ENCODE data around the gene MED12L.
A peak's percentile ranks its signal among the peaks of the same experiment; 100 is the strongest.

The MED12L gene

DNA sequence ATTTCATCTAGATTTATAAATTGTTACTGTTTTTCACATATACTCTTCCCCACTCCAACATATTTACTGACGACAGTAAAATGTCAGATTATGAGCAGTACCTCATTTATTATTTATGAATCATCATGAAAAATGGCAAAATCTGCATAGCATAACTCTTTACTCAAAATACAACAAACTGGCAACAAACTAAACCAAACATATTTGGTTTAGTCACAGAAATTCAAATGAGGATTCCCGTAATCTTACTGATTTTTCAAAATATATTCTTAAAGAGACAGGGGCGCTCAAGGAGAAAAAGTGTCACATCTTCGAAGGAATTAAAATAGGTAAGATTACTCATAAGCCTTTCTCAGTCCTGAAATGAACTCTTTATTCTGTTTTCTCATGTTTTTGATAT, 234.2 kb downstream of the MED12L start:
- Histone ChIP-seq H3K9me3 (ENCODE audit: control insufficient read depth in 5 of 5, low read length in 5 of 5) (no peaks in the 10 kb centered on the region), H3K9ac (ENCODE audit: low read length in 5 of 5) (no peak overlapping the region), H3K4me1 (ENCODE audit: control insufficient read depth in 5 of 5, insufficient read depth in 5 of 5, low read length in 5 of 5) (peaks cover 0 to 22% (median 13%) of the 10 kb centered on the region in 5 donors), H3K27ac (ENCODE audit: low read depth, low read length) (no peak overlapping the region), H3K36me3 (ENCODE audit: control insufficient read depth in 5 of 5, insufficient read depth in 5 of 5, low read length in 5 of 5) (no peaks in the 10 kb centered on the region), H3K4me3 (ENCODE audit: low read depth in 1 of 5, low read length in 5 of 5) (no peak overlapping the region), H3K27me3 (ENCODE audit: control insufficient read depth in 5 of 5, insufficient read depth in 4 of 5, low read length in 5 of 5) (no peaks in the 10 kb centered on the region)

DNA sequence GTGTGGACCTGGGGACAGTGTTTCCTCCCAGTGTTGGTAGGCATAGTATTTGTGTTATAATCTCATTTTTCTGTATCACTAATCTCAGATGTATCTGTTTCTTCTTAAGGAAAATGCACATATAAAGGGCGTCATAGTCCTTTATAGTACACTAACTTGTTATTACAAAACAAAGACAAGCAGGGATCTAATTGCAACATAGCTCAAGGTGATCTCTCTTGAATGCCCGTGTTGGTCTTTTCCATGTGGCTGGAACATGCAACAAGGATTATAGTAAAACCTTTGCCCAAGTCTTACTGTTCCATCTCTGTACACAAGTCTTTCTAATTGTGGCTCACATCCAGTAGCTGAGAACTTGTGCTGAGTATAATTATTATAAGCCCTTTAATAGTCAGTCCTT, 234.7 kb downstream of the MED12L start:
- no peaks in the 10 kb centered on the region for H3K9me3 ChIP-seq (ENCODE audit: control insufficient read depth in 5 of 5, low read length in 5 of 5)
- H3K27ac ChIP-seq (ENCODE audit: low read depth, low read length) = no peak overlapping the region
- H3K36me3 ChIP-seq (ENCODE audit: control insufficient read depth in 5 of 5, insufficient read depth in 5 of 5, low read length in 5 of 5) = no peaks in the 10 kb centered on the region
- peaks cover 0 to 22% (median 13%) of the 10 kb centered on the region in 5 donors for H3K4me1 ChIP-seq (ENCODE audit: control insufficient read depth in 5 of 5, insufficient read depth in 5 of 5, low read length in 5 of 5)
- H3K27me3 ChIP-seq (ENCODE audit: control insufficient read depth in 5 of 5, insufficient read depth in 4 of 5, low read length in 5 of 5) = no peaks in the 10 kb centered on the region
- no peak overlapping the region for H3K9ac ChIP-seq (ENCODE audit: low read length in 5 of 5)
- H3K4me3 ChIP-seq (ENCODE audit: low read depth in 1 of 5, low read length in 5 of 5) = no peak overlapping the region

DNA sequence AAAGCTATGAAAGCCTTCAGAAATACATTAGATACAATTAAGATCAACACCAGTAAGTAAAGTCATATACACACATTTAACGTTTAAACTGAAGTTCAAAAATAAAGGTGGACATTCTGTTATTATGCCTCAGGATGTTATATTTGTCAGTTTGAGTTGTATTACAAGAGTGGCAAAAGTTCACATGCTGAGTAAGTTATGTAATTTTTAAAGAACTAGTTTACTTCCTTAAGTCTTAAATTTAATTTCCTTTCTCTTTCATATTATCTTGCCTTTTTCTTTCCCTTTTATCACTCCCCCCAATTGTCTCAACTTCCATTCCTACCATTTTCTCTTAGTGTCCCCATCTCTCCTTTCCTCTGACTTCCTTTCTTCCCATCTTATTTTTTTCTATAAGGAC, 236.1 kb downstream of the MED12L start:
- Histone ChIP-seq H3K36me3 (ENCODE audit: control insufficient read depth in 5 of 5, insufficient read depth in 5 of 5, low read length in 5 of 5) (no peaks in the 10 kb centered on the region), H3K9ac (ENCODE audit: low read length in 5 of 5) (no peak overlapping the region), H3K4me1 (ENCODE audit: control insufficient read depth in 5 of 5, insufficient read depth in 5 of 5, low read length in 5 of 5) (peaks cover 0 to 22% (median 13%) of the 10 kb centered on the region in 5 donors), H3K27me3 (ENCODE audit: control insufficient read depth in 5 of 5, insufficient read depth in 4 of 5, low read length in 5 of 5) (no peaks in the 10 kb centered on the region), H3K27ac (ENCODE audit: low read depth, low read length) (no peak overlapping the region), H3K9me3 (ENCODE audit: control insufficient read depth in 5 of 5, low read length in 5 of 5) (no peaks in the 10 kb centered on the region), H3K4me3 (ENCODE audit: low read depth in 1 of 5, low read length in 5 of 5) (no peak overlapping the region)

DNA sequence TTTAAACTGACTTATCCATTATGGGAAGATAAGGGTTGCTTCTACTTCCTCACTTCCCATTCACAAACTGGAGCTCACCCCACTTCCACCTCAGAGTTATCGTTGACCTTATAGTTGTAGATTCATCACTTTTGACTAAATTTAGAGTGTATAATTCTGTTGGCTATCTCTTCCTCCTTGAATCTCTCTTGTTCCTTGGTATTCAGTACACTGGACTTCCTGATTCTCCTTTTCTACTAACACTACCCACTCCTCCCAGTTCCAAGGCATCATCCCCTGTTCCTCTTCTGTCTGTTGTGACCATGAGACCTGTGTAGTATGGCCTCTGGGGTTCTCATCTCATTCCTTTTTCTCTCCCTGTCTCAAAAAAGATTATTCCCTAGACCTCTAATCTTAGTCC, 237.0 kb downstream of the MED12L start:
- H3K9me3 ChIP-seq (ENCODE audit: control insufficient read depth in 5 of 5, low read length in 5 of 5) = no peaks in the 10 kb centered on the region
- H3K27me3 ChIP-seq (ENCODE audit: control insufficient read depth in 5 of 5, insufficient read depth in 4 of 5, low read length in 5 of 5) = no peaks in the 10 kb centered on the region

DNA sequence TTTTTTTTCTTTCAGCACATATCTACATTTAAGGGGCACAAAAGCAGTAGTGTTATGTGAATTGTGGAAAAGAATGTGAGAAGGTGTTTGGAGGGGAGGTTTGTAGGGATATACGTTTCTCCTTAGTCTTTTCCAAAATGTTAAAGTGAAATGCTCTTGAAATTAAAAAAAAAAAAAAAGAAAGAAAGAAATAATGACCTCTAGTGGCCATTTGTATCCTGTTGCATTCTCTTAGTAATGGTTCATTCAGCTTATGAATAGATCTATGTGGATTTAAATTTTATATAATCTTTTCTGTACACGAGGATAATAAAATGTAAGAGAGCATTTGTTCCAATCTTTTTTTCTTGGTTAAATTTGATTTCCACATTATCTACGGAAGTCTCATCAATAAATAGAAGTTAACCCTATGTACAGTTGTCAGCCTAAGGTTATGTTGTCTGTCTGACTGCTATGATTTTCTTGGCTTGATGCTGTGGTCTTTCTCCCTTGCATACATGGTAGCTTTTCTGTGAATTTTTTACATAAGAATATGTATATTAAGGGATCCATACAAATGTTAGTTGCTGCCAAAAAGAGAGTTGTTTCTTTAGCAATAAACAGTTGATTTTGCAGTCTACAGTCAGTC, 242.2 kb downstream of the MED12L start:
- Histone ChIP-seq H3K36me3 (ENCODE audit: control insufficient read depth in 5 of 5, insufficient read depth in 5 of 5, low read length in 5 of 5) (no peaks in the 10 kb centered on the region), H3K27me3 (ENCODE audit: control insufficient read depth in 5 of 5, insufficient read depth in 4 of 5, low read length in 5 of 5) (no peaks in the 10 kb centered on the region), H3K4me1 (ENCODE audit: control insufficient read depth in 5 of 5, insufficient read depth in 5 of 5, low read length in 5 of 5) (peaks cover 0 to 36% (median 25%) of the 10 kb centered on the region in 5 donors), H3K9ac (ENCODE audit: low read length in 5 of 5) (peak overlapping the region in 2 of 5 donors; percentile 8 to 70), H3K27ac (ENCODE audit: low read depth, low read length) (peak overlapping the region; percentile 47), H3K9me3 (ENCODE audit: control insufficient read depth in 5 of 5, low read length in 5 of 5) (no peaks in the 10 kb centered on the region), H3K4me3 (ENCODE audit: low read depth in 1 of 5, low read length in 5 of 5) (peak overlapping the region; percentile 34 to 61 (median 49))

More for the DNA sequence above, 237.0 kb downstream of the MED12L start:
- Histone ChIP-seq H3K36me3 (ENCODE audit: control insufficient read depth in 5 of 5, insufficient read depth in 5 of 5, low read length in 5 of 5) (no peaks in the 10 kb centered on the region), H3K4me1 (ENCODE audit: control insufficient read depth in 5 of 5, insufficient read depth in 5 of 5, low read length in 5 of 5) (peaks cover 0 to 28% (median 13%) of the 10 kb centered on the region in 5 donors), H3K9ac (ENCODE audit: low read length in 5 of 5) (no peak overlapping the region), H3K4me3 (ENCODE audit: low read depth in 1 of 5, low read length in 5 of 5) (no peak overlapping the region), H3K27ac (ENCODE audit: low read depth, low read length) (no peak overlapping the region)

DNA sequence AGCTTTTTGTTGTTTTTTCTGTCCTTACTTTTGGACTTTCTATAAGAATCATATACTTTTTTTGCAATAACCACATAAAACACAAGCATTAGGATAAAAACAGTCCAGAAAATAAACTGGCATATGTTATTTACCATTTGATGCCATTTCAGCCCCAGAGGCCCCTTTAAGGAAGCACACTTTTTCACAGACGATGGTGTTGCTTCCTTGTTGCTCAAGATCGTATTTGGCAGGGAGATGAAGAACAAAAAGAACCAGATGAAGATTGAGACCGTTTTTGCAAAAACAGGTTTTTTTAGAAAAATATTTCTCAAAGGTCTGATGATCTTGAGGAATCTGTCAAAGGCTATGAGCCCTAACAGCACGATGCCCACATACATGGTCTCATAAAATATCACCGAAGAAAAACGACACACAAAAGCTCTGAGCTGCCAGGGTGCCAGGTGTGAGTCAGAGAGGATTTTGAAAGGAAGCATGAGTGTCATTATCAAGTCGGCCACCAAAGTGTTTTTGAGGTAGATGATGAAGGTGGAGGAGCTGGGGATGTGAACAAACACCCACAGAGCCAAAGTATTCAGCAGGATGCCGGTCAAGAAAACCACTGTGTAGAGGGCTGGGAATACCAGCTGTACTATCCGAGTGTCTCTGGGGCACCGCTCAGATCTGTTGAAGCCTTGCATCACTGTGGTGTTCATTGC, 243.0 kb downstream of the MED12L start:
- Histone ChIP-seq H3K9me3 (ENCODE audit: control insufficient read depth in 5 of 5, low read length in 5 of 5) (no peaks in the 10 kb centered on the region), H3K4me3 (ENCODE audit: low read depth in 1 of 5, low read length in 5 of 5) (peak overlapping the region; percentile 34 to 61 (median 49)), H3K4me1 (ENCODE audit: control insufficient read depth in 5 of 5, insufficient read depth in 5 of 5, low read length in 5 of 5) (peaks cover 0 to 36% (median 25%) of the 10 kb centered on the region in 5 donors), H3K9ac (ENCODE audit: low read length in 5 of 5) (peak overlapping the region in 2 of 5 donors; percentile 9 to 70), H3K27me3 (ENCODE audit: control insufficient read depth in 5 of 5, insufficient read depth in 4 of 5, low read length in 5 of 5) (no peaks in the 10 kb centered on the region), H3K36me3 (ENCODE audit: control insufficient read depth in 5 of 5, insufficient read depth in 5 of 5, low read length in 5 of 5) (no peaks in the 10 kb centered on the region), H3K27ac (ENCODE audit: low read depth, low read length) (peak overlapping the region; percentile 47)

DNA sequence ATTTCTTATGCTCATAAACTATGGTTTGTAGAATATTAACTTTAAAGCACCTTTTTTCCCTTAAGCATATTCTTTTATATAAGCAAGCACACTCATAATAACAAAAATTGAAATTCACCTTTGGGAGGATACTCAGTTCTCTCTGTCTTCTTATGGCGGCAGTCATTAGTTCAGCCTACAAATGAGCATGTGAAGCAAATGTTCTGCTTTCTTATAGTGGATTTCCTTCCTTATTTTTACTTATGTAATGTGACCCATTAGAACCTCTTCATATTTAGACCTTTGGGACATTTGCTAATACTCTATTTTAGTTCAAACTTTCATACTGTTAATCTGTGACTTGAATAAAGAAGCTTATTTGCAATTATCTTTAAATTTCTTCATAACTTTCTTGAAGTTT, 243.9 kb downstream of the MED12L start, which contains the start of gene P2RY13:
P2RY13 (minus strand) TSS at position 187 of the 400 bp plus-strand sequence; CDS start at position 166, 21 bp downstream.
- Histone ChIP-seq H3K36me3 (ENCODE audit: control insufficient read depth in 5 of 5, insufficient read depth in 5 of 5, low read length in 5 of 5) (no peaks in the 10 kb centered on the region), H3K4me3 (ENCODE audit: low read depth in 1 of 5, low read length in 5 of 5) (peak within 1 kb of the TSS; percentile 34 to 61 (median 49)), H3K27me3 (ENCODE audit: control insufficient read depth in 5 of 5, insufficient read depth in 4 of 5, low read length in 5 of 5) (no peaks in the 10 kb centered on the region), H3K27ac (ENCODE audit: low read depth, low read length) (peak within 1 kb of the TSS; percentile 47), H3K4me1 (ENCODE audit: control insufficient read depth in 5 of 5, insufficient read depth in 5 of 5, low read length in 5 of 5) (peaks cover 0 to 36% (median 25%) of the 10 kb centered on the region in 5 donors), H3K9ac (ENCODE audit: low read length in 5 of 5) (peak within 1 kb of the TSS in 2 of 5 donors; percentile 9 to 70), H3K9me3 (ENCODE audit: control insufficient read depth in 5 of 5, low read length in 5 of 5) (no peaks in the 10 kb centered on the region)

DNA sequence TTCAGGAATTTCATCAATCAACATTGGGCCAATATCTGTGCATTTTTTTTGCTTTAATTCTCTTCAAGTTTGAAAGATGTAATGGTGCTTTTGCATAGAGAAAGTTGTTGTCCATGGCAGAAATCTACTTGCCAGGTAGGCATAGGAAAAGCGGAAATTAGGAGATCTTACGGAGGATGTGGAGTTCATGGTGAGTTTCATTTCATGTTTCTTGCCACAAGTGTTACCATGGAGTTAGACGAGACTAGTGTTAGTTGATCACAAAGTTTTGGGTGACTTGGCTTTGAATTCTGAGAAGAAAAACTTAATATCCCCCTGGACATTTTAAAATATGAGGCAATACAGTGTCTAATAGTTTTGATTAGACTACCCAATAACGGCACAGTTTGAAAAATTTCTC, 244.9 kb downstream of the MED12L start:
- Histone ChIP-seq H3K9ac (ENCODE audit: low read length in 5 of 5) (no peak overlapping the region), H3K36me3 (ENCODE audit: control insufficient read depth in 5 of 5, insufficient read depth in 5 of 5, low read length in 5 of 5) (no peaks in the 10 kb centered on the region), H3K4me1 (ENCODE audit: control insufficient read depth in 5 of 5, insufficient read depth in 5 of 5, low read length in 5 of 5) (peaks cover 0 to 36% (median 25%) of the 10 kb centered on the region in 5 donors), H3K9me3 (ENCODE audit: control insufficient read depth in 5 of 5, low read length in 5 of 5) (no peaks in the 10 kb centered on the region), H3K27ac (ENCODE audit: low read depth, low read length) (peak overlapping the region; percentile 2), H3K4me3 (ENCODE audit: low read depth in 1 of 5, low read length in 5 of 5) (no peak overlapping the region), H3K27me3 (ENCODE audit: control insufficient read depth in 5 of 5, insufficient read depth in 4 of 5, low read length in 5 of 5) (no peaks in the 10 kb centered on the region)

DNA sequence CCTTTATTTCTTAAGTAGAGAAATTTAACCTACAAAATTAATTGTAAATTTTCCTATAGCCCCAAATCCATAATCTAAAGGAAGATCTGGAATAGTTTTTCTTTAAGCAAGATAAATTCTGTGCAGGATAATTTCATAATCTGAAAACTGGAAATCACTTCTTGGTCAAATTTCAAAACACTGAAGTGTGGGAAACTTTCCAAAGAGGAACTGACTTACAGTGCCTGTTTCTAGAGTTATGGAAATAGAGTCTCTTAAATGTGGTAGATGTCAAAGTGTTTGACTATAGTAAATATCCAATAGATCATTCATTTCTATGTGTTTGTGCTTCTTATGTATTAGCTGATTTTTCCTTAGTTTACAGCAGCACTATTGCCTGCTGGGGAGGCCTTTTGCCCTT, 245.4 kb downstream of the MED12L start:
- H3K9ac ChIP-seq (ENCODE audit: low read length in 5 of 5) = peak overlapping the region in 1 of 5 donors; percentile 56
- peaks cover 0 to 36% (median 25%) of the 10 kb centered on the region in 5 donors for H3K4me1 ChIP-seq (ENCODE audit: control insufficient read depth in 5 of 5, insufficient read depth in 5 of 5, low read length in 5 of 5)
- no peak overlapping the region for H3K4me3 ChIP-seq (ENCODE audit: low read depth in 1 of 5, low read length in 5 of 5)
- no peaks in the 10 kb centered on the region for H3K9me3 ChIP-seq (ENCODE audit: control insufficient read depth in 5 of 5, low read length in 5 of 5)
- H3K36me3 ChIP-seq (ENCODE audit: control insufficient read depth in 5 of 5, insufficient read depth in 5 of 5, low read length in 5 of 5) = no peaks in the 10 kb centered on the region
- H3K27ac ChIP-seq (ENCODE audit: low read depth, low read length) = peak overlapping the region; percentile 45
- no peaks in the 10 kb centered on the region for H3K27me3 ChIP-seq (ENCODE audit: control insufficient read depth in 5 of 5, insufficient read depth in 4 of 5, low read length in 5 of 5)

DNA sequence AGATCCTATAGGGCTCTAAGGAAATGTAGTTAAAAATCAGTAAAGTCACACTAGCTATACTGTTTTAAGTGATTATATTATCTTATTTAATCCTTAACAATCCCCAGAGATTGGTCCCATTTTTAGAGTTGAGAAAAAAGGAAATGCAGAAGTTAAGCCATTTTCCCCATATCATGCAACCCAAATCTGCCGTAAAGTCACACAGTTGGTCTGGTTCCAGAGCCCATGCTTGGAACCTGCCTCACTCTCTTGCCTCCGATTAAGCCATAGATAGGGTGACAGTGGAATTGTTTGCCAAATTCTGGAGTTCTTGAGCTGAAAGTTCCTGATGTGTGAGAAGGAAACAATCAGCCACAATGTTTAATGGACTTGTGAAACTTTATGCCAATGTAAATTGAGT, 246.2 kb downstream of the MED12L start:
- no peaks in the 10 kb centered on the region for H3K27me3 ChIP-seq (ENCODE audit: control insufficient read depth in 5 of 5, insufficient read depth in 4 of 5, low read length in 5 of 5)
- H3K9ac ChIP-seq (ENCODE audit: low read length in 5 of 5) = no peak overlapping the region
- no peaks in the 10 kb centered on the region for H3K9me3 ChIP-seq (ENCODE audit: control insufficient read depth in 5 of 5, low read length in 5 of 5)
- H3K4me1 ChIP-seq (ENCODE audit: control insufficient read depth in 5 of 5, insufficient read depth in 5 of 5, low read length in 5 of 5) = peaks cover 0 to 36% (median 25%) of the 10 kb centered on the region in 5 donors
- no peak overlapping the region for H3K27ac ChIP-seq (ENCODE audit: low read depth, low read length)
- no peaks in the 10 kb centered on the region for H3K36me3 ChIP-seq (ENCODE audit: control insufficient read depth in 5 of 5, insufficient read depth in 5 of 5, low read length in 5 of 5)
- no peak overlapping the region for H3K4me3 ChIP-seq (ENCODE audit: low read depth in 1 of 5, low read length in 5 of 5)

Data from subcutaneous abdominal adipose tissue (tissue), 5 donors.